Sigmoid colon (tissue), 7 donors: Measurements from ENCODE around the gene LRRC17. TPM values are rescaled to one million over a fixed set of nuclear protein-coding genes. Genes with fewer than 3 reads are reported as not detected.

Source experiments
- DNase-seq: peaks from one replicate; pipeline ENCODE4 v3.0.0-alpha.2; 2019
- H3K27ac ChIP-seq, 4 donors: fragments of 200-600 bp; sonication (generic); one replicate each; pipeline ENCODE4 v1.5.1; 2016 to 2019; ENCODE audit warnings: mild to moderate bottlenecking in 1 of 4
- H3K27me3 ChIP-seq, 3 donors: fragments of 200-600 bp; sonication (generic); one replicate each; pipeline ENCODE4 v1.5.1; 2019; ENCODE audit warnings: mild to moderate bottlenecking in 1 of 3
- H3K36me3 ChIP-seq, 4 donors: fragments of 200-600 bp; sonication (generic); one replicate each; pipeline ENCODE4 v1.5.1; 2016 to 2019
- H3K4me1 ChIP-seq, 4 donors: fragments of 200-600 bp; sonication (generic); one replicate each; pipeline ENCODE4 v1.5.1; 2017 to 2019
- H3K4me3 ChIP-seq, 4 donors: fragments of 200-600 bp; sonication (generic); one replicate each; pipeline ENCODE4 v1.5.1; 2017 to 2019; ENCODE audit warnings: mild to moderate bottlenecking in 2 of 4, moderate library complexity in 1 of 4
- H3K9me3 ChIP-seq, 4 donors: fragments of 200-600 bp in 3 of 4; sonication (generic) in 3 of 4; one replicate each; pipeline versions ENCODE4 v1.5.1 to v1.6.1; 2013 to 2019
- EP300 ChIP-seq, 4 donors: sonication (generic); formaldehyde crosslinking; IDR thresholded peaks; one replicate each; pipeline ENCODE4 v1.6.1; 2017; ENCODE audit warnings: antibody characterized with exemption in 4 of 4
- POLR2A ChIP-seq, 2 donors: fragments of 450-650 bp; IDR thresholded peaks; one replicate each; pipeline ENCODE4 v1.6.1; 2016; ENCODE audit warnings: antibody characterized with exemption in 2 of 2, mild to moderate bottlenecking in 2 of 2, moderate library complexity in 2 of 2
- POLR2AphosphoS5 ChIP-seq, 4 donors: sonication (generic); formaldehyde crosslinking; IDR thresholded peaks; one replicate each; pipeline ENCODE4 v1.6.1; 2017; ENCODE audit warnings: antibody characterized with exemption in 4 of 4
- WGBS, 2 donors: extraction: QIAGEN DNeasy Blood & Tissue Kit; methylation state at CpG; one replicate each; pipeline ENCODE4 v1.1.7; 2013; 5-methylcytosine and 5-hydroxymethylcytosine counted together
- intact Hi-C: fragments of 100-400 bp; cut with DNase I; formaldehyde crosslinking; loops from one replicate; pipeline ENCODE4 v1.15.1; 2023
- polyA plus RNA-seq, 3 donors: library from polyadenylated mRNA; stranded (reverse); fragments of 200-250 nt; gene quantifications; one replicate each; pipeline ENCODE4 v1.2.3, GENCODE V29; 2013
- total RNA-seq, 4 donors: library from RNA; depleted of rRNA; stranded (reverse); fragments of >200 nt; gene quantifications; one replicate each; pipeline ENCODE4 v1.1.0, GENCODE V29; 2016
- TF ChIP-seq, protein P1 (sequence below), 4 experiments: fragments of 450-650 bp in 3 of 4; fragments of 200-600 bp in 1 of 4; IDR thresholded peaks; one replicate each; pipeline ENCODE4 v1.5.1; 2016 to 2019; ENCODE audit warnings: antibody characterized with exemption in 4 of 4, mild to moderate bottlenecking in 3 of 4, moderate library complexity in 2 of 4
- donor health status: healthy with polysubstance abuse.
- donor health status: Bipolar disorder and iron deficiency.
- donor health status: healthy.

LRRC17 gene
- total and polyA plus RNA-seq, 7 donors = 0.41 to 5.5 (median 1.1) TPM; not detected in 1

DNA sequence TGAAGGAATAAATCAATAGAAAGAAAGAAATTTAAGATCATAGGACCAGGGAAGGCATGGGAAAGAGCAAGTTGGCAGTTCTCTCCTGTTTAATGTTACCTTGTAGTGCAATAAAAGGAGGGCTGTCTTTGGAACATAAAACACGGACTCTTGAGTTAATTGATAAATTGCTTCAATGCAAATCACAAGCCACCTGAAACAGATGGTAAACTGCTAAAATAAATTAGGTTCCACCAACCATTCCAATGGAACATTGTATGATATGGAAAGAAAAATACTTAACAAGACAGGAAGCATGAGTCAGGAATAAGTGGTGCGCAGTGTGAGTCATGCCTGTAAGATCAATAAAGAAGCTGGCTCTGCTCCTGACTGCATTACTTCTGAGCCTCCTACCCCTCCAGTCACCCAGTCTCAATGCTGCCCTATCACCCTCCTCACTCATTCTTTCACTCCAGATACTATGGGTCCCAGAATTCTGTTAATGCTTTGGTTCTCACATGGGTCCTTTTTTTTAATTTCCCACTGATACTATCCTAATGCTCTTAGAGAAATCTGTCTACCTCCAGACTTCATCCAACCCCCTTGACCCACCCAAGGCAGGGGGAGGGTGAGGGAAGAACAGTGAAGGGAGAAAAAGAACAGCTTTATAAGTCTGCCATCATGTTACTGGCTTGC lies 78.9 kb downstream of the LRRC17 start:
- TF ChIP-seq EP300 (IDR thresholded peaks at IDR 0.05) = no peak
- no peak for TF ChIP-seq POLR2A (IDR thresholded peaks at IDR 0.05)
- peak in 3 of 4 donors; percentile 47 to 64 (median 54) for TF ChIP-seq POLR2AphosphoS5 (IDR thresholded peaks at IDR 0.05)
- TF ChIP-seq, protein P1, sequence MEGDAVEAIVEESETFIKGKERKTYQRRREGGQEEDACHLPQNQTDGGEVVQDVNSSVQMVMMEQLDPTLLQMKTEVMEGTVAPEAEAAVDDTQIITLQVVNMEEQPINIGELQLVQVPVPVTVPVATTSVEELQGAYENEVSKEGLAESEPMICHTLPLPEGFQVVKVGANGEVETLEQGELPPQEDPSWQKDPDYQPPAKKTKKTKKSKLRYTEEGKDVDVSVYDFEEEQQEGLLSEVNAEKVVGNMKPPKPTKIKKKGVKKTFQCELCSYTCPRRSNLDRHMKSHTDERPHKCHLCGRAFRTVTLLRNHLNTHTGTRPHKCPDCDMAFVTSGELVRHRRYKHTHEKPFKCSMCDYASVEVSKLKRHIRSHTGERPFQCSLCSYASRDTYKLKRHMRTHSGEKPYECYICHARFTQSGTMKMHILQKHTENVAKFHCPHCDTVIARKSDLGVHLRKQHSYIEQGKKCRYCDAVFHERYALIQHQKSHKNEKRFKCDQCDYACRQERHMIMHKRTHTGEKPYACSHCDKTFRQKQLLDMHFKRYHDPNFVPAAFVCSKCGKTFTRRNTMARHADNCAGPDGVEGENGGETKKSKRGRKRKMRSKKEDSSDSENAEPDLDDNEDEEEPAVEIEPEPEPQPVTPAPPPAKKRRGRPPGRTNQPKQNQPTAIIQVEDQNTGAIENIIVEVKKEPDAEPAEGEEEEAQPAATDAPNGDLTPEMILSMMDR (IDR thresholded peaks at IDR 0.05) = no peak
- H3K4me1 ChIP-seq = peaks cover 0 to 36% (median 26%) of the 10 kb centered on the region in 4 donors
- no peak overlapping the region for H3K4me3 ChIP-seq
- peak overlapping the region in 3 of 4 donors; percentile 64 to 69 (median 65) for H3K27ac ChIP-seq
- H3K36me3 ChIP-seq = no peaks in the 10 kb centered on the region
- no peaks in the 10 kb centered on the region for H3K9me3 ChIP-seq
- DNase-seq = no peak
- no peaks in the 10 kb centered on the region for H3K27me3 ChIP-seq
- WGBS, 2 donors = 11 to 59% methylated on average over 2 of the region's 2 CpGs
- intact Hi-C loops = no loop called here

DNA sequence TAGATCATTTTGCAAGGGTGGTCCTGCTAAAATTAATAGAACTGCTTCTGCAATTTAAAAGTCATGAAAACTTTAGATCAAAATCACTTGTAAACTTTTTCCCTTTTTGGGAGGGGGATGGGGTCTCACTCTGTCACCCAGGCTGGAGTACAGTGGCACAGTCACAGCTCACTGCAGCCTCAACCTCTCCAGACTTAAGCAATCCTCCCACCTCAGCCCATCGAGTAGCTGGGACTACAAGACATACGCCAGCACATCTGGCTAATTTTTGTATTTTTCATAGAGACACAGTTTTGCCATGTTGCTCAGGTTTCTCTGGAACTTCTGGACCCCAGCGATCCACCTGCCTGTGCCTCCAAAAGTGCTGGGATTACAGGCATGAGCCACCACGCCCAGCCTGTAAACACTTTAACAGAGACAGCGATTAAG lies 79.7 kb downstream of the LRRC17 start:
- H3K4me1 ChIP-seq = peaks cover 0 to 36% (median 26%) of the 10 kb centered on the region in 4 donors
- H3K9me3 ChIP-seq = no peaks in the 10 kb centered on the region
- H3K36me3 ChIP-seq = no peaks in the 10 kb centered on the region
- WGBS, 2 donors = 46 to 79% methylated on average over 5 of the region's 5 CpGs
- TF ChIP-seq POLR2A (IDR thresholded peaks at IDR 0.05) = no peak
- TF ChIP-seq EP300 (IDR thresholded peaks at IDR 0.05) = no peak
- TF ChIP-seq, protein P1 (IDR thresholded peaks at IDR 0.05) = no peak
- TF ChIP-seq POLR2AphosphoS5 (IDR thresholded peaks at IDR 0.05) = no peak
- peak overlapping the region; percentile 33 to 69 (median 64) for H3K27ac ChIP-seq
- H3K27me3 ChIP-seq = no peaks in the 10 kb centered on the region
- DNase-seq = no peak
- intact Hi-C loops = no loop called here
- no peak overlapping the region for H3K4me3 ChIP-seq

DNA sequence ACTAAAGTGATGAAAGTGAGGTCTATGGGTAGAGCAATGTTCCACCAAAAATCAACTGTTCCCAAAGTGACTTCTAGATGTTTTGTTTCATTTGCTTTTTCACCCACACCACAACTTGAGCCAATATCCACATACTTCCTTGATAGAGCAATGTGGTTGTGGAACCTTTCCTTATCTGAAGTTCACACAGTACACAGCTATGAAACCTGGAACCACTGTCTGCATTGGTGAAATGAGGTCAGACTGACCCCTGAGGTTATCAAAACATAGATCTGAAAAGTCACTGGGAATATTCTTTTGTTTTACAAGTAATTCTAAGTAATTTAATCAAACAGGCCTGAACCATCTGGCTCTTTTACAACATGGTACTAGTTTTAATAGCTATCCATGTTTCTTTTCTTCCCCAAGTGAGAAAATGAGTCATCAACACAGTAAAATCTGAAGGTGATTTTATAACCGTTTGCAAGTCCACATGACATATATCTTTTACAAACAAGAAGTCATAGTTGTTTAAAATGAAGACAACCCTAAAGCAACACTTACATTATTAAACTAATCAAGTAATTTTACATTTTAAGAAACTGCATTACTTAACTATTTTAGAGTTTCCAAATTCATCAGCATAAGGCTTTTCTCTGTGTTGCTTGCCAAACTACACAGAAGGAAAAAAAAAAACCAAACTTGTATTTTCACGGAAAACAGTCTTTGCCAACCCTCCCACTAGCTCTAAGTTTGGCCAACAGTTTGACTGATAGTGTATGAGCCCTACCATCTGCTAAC lies 80.3 kb downstream of the LRRC17 start:
- H3K4me3 ChIP-seq = no peak overlapping the region
- peak; percentile 25 to 58 (median 44) for TF ChIP-seq POLR2AphosphoS5 (IDR thresholded peaks at IDR 0.05)
- TF ChIP-seq POLR2A (IDR thresholded peaks at IDR 0.05) = no peak
- H3K36me3 ChIP-seq = no peaks in the 10 kb centered on the region
- 5 to 35% methylated on average over 2 of the region's 2 CpGs for WGBS, 2 donors
- intact Hi-C loops = no loop called here
- H3K4me1 ChIP-seq = peaks cover 0 to 36% (median 26%) of the 10 kb centered on the region in 4 donors
- no peaks in the 10 kb centered on the region for H3K27me3 ChIP-seq
- no peaks in the 10 kb centered on the region for H3K9me3 ChIP-seq
- peak overlapping the region; percentile 33 to 69 (median 64) for H3K27ac ChIP-seq
- no peak for DNase-seq

DNA sequence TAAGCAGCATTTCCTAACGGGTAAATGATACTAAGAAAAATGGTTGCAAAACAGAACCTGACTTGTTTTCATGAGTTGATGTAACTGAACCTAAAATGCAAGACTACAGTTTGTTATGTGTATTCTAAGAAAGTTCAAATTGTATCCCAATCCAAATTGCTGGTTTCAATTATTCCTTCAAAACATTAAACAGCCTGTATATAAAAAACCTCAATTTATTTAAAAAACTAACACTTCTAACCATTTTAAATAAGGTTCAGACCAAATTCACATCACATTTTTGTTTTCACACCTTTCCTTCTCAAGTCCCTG lies 80.9 kb downstream of the LRRC17 start:
- no peak overlapping the region for H3K4me3 ChIP-seq
- peak overlapping the region in 3 of 4 donors; percentile 64 to 69 (median 65) for H3K27ac ChIP-seq
- H3K36me3 ChIP-seq = no peaks in the 10 kb centered on the region
- no peak for DNase-seq
- TF ChIP-seq, protein P1 (IDR thresholded peaks at IDR 0.05) = no peak
- TF ChIP-seq EP300 (IDR thresholded peaks at IDR 0.05) = no peak
- no peak for TF ChIP-seq POLR2A (IDR thresholded peaks at IDR 0.05)
- TF ChIP-seq POLR2AphosphoS5 (IDR thresholded peaks at IDR 0.05) = no peak
- no peaks in the 10 kb centered on the region for H3K27me3 ChIP-seq
- intact Hi-C loops = no loop called here
- H3K9me3 ChIP-seq = no peaks in the 10 kb centered on the region
- peaks cover 0 to 36% (median 26%) of the 10 kb centered on the region in 4 donors for H3K4me1 ChIP-seq
- 4 to 38% methylated on average over 1 of the region's 1 CpG for WGBS, 2 donors

DNA sequence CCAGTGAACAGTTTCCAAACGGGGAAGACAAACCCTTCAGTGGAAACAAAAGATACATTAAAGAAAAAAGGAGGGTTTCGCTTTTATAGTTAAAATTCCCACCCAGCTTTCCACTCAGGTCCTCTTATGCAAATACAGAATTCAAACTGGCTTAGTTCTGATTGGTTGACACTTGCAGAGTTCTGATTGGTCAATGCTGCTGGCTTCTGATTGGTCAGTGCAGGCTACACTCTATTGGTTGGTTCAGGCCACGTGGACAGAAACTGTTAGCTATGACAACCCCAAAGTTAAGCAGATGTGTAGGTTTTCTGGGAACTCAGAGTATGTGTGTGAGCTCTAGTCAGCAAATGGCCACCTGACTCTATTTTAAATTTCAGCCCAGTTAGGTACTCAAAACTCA lies 81.8 kb downstream of the LRRC17 start:
- no peaks in the 10 kb centered on the region for H3K36me3 ChIP-seq
- no peak overlapping the region for H3K4me3 ChIP-seq
- peaks cover 0 to 36% (median 26%) of the 10 kb centered on the region in 4 donors for H3K4me1 ChIP-seq
- no peaks in the 10 kb centered on the region for H3K9me3 ChIP-seq
- no peak overlapping the region for H3K27ac ChIP-seq
- DNase-seq = no peak
- 90% methylated on average over 3 of the region's 3 CpGs for WGBS, 2 donors
- TF ChIP-seq, protein P1 (IDR thresholded peaks at IDR 0.05) = no peak
- TF ChIP-seq POLR2A (IDR thresholded peaks at IDR 0.05) = no peak
- TF ChIP-seq POLR2AphosphoS5 (IDR thresholded peaks at IDR 0.05) = no peak
- TF ChIP-seq EP300 (IDR thresholded peaks at IDR 0.05) = no peak
- H3K27me3 ChIP-seq = no peaks in the 10 kb centered on the region
- intact Hi-C loops = no loop called here
